Middle frontal gyrus (tissue), 1 donor: Measurements from ENCODE around the gene PRKACA.

Experiments
- DNase-seq: peaks from one replicate; pipeline ENCODE4 v3.0.0-alpha.2; 2015; ENCODE audit warnings: low spot score; ENCODE audit errors: extremely low spot score

Gene PRKACA

DNA sequence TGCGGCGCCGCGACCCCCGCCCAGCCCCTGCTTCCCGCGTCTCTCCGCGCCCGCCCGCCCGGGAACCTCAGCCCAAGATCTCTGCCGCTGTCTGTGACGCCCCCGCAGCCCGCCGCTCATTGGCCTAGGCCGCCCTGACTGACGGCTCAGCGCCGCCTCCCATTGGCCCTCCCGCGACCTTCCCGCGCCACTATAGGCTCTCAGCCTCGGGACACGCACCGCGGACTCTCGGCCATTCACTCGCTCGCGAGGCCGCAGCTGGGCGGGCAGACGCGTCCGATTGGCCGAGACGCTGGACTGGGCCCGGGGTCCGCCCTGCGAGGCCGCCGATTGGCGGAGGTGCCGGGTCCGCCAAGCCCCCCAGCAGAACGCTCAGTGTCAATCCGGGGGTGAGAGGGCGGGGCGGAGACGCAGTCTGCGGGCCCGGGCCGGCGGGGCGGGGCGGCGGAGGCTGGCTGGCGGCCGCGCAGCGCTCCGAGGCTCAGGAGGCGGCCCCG, at the start of gene PRKACA:
TSS of gene PRKACA (minus strand) at position 95 of the 497 bp plus-strand sequence. CDS start 215 bp downstream, outside the sequence.
- peak; percentile 99 for DNase-seq

DNA sequence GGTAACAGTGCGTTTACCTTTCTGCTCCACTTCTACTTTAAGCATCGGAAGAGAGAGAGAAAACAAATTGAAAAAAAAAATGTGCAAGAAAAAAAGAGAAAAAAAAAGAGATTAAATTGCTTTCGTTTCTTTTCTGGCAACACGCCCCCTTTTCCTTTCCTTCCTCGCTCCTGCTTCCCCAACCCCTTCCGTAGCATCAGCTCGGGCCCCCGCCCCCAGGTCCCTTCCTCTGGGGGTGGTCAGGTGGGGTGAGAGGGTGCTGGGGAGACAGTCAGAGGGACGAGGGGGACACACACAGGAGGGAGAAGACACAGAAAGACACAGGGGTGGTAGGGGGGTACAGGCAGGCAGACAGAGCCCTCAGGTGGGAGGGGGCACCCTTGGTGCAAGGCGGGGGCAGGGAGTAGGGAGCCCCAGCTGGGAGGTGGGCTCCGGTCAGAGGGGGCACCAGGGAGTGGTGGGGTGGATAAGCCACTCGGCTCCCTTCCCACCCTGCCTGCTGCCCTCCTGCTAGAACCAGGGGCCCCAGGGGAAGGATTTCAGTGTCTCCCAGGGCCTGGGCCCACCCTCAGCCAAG, 49.5 kb upstream of the PRKACA start:
- no peak for DNase-seq

DNA sequence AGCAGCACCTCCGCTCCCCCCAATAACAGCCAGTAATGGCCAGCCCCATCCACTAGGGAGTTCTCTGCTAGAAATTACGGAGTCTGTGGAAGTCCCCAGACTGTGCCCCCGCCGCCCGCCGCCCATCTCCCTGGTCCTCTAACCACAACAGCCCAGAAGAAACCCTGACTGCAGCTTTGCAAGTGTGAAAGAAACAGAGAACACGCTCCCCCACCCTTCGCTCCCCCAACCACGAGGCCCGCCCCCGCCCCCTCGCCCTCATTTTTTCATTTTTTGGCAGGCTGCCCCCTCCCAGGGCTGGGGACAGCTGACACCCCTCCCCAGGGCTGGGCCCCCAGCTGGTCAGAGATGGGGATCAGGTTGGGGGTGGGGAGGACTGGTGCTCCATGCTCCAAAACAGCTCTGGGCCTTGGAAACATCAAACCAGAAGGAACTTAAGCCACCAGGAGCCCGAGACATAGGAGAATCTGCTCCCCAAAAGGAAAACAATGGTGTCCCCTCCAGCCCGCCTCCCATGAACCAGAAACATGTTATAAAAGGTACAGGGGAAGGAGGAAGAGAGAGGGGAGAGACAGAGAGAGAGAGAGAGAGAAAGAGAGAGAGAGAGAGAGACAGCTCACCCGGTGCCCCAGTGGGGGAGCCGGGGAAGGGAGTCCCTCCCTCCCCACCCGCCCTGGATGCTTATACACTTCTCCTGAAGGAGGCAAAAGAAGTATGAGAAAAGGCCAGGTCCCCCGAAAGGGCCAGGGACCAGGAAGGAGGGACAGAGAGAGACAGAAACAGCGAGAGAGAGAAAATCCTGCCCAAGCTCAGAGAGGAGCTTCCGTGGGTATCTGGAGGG, 48.6 kb upstream of the PRKACA start:
- no peak for DNase-seq

DNA sequence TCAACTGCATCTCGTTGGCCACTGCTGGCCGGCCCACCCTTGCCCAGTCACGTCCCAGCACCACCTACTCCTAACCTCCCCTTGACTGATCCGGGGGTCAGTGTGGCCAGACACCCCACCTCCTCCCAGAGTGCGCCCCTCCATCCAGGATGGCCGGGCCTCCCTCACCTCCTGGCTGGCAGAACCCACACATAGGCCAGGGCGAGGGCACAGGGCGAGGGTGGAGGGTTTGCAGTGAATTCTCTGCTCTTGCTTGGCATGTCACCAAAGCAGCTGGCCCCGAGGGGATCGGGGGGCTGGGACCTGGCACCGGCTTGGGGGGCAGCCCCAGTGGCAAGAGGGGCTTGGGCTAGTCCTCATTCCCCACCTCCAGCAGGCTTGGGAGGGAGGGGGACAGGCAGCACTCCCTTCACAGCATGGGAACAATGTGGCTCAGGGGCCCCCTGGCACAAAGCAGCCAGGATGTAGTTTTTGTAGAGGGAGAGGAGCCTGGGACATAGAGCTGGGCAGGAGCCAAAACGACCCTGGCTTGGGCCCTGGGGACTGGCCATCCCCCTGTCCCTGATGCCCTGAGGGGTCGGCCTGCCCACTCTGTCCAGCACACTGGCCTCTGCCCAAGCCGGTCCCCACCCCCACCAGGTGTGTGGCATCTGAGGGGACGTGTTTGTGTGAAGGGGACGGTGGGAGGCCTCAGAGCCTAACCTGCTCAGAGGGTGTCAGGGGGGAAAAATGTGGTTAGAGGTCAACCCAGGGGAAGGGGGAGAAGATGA, 47.3 kb upstream of the PRKACA start:
- no peak for DNase-seq

DNA sequence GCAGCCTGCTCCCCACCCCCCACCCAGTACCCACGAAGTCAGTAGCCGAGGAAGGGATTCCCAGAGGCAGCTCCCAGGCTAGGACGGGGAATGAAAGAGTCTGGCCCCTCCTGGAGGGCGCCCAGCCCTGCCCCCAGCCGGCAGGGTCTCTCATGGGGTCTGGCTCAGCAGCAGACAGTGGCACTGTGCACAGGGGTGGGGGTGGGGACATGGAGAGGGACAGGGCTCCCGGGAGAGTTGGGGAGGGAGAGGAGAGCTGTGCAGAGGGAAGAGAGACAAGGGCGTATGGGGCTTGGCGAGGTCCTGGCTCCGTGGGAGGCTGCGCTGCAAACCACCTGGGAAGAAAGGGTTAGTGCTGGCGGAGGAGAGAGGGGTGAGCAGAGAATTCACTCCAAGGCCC, 46.5 kb upstream of the PRKACA start:
- no peak for DNase-seq

DNA sequence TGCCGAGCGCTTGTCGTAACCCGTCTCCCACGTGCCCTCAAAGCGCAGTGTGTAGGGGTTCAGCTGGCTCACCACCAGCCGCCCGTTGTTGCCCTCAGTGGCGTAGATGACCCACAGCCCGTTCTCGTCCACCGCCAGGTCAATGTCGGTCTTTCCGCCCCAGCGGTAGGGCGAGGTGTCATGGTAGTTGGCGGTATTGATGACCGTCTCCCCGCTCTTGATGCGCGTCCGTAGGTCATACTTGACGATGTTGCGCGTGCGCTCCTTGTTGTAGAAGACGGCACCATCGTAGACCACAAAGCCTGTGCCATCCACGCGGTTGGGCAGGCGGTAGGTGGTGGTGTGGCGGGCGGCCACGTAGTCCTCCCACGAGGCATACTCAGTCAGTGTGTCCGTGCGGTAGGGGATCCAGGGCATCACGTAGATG, 45.3 kb upstream of the PRKACA start:
- DNase-seq = no peak

DNA sequence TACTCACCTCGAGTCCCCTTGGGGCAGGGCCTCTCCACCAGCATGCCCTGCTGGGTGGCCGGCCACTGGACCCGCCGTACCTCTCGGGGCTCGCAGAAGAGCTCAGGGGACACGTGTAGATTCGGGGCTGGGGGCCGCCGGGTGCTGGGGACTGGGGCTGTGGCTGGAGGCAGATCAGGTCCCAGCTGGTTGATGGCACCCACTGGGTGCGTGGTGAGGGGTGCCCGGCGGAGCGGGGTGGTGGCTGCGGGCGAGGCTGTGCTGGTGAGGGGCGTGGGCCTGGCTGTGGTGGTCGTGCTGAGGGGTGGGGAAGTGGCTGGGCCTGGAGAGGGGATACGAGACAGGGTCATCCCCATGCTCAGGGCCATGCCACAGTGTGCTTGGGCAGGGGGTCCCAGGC, 43.7 kb upstream of the PRKACA start:
- DNase-seq = no peak

DNA sequence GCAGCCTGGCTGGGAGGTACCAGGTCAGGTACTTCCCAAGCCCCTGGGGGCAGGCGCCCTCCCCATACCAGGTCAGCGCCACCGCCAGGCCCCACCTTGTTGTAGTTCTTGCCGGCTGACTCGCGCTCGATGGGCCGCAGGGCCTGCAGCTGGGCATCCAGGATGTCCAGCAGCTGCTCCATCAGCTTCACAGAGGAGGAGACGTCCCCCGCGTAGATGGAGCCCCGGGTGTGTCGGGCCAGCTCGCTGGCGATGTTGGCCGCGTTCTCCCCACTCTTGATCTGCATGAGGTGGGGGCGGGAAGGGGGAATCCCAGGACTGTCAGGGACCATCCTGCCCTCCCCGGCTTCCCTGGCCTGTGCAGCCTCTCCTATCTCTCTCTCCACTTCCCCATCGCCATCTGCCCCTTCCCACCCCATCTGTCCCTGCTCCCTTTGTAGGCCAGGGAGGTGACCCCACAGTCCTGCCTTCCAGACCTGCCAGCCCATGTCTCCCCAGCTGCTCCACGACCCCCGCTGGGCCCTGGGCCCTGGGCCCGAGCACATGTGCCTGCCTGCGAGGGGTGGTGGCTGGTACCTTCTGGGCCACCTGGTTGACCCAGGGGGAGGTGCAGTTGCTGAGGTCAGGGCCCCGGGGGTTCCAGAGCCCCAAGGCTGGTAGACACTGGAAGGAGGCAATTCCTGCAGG, 42.6 kb upstream of the PRKACA start:
- no peak for DNase-seq

DNA sequence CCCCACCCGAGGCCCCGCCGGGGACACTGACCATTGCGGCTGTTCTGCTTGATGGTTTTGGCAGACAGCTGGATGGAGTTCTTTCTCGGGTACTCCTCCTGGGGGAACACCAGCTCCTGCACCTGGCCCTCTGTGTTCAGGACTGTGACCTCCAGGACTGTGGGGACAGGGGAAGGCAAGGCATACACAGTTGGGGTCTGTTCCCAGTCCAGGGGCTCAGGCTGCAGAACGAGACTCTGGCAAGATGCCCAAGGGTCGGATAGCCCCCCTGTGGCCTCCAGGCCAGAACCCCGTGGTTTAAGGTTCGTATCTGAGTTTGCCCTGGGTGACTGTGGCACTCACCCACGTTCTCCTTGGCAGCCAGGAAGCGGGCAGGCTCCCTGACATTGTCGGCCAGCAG, 41.5 kb upstream of the PRKACA start:
- DNase-seq = no peak

DNA sequence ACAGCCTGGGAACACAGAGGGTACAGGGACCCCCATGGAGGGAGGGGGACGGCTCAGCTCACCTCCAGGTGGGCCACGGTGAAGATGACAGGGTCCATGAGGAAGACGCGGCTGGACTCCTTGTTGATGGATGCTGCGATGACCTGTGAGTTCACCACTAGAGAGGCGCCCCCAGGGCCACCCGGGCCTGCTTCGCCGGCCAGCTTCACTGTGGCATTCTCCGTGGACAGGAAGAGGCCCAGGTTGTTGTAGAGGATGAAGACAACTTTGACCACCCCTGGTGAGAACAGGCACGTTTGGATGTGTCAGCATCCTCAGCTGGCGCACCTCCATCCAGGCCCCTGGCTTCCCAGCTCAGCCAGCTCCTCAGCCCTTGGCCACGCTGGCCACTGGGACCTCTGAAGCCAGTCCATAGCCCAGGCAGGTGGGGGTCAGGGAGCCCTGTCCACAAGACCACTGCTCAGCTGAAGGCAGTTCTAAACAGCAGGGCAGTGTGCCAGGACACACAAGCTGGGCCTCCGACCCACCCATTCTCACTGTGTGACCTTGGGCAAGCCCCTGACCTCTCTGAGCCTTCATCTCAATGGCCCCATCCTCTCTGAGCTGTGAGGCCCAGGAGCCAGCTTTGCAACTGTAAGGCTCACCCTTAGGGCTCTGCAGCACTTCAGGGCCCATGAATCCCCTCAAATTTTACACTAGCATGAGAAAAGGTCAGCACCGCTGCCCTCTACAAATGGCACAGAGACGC, 40.9 kb upstream of the PRKACA start:
- DNase-seq = no peak

DNA sequence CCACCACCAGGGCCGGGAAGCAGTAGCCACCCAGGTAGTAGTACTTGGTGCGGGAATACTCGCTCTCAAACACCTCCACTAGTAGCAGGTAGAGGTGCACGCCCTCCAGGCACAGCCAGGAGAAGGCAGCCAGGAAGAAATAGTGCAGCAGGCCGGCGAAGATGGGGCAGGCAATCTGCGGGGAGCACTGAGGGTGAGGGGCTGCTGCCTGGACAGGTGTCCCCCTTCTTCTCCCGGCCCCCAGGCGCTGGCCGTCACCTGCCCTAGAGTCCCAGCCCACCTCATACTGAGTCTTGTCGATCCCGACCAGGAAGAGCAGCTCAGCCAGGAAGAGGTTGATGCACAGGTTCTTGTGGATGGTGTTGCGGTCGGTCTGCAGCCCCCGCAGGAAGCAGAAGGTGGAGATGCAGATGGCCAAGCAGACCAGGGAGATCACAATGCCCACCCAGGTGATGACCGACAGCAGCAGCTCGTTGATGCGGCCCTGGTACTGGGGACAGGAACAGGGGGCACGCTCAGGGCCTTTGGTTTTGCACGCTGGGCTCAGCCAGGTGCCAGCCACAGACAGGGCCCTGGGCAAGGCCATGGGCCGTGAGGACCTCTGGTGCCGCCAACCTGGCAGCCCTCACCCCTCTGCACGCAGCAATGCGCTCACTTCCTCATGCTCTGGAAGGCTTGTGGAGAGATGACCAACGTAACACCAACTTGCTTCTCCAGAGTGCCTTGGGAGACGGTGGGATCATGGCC, 39.6 kb upstream of the PRKACA start:
- no peak for DNase-seq

DNA sequence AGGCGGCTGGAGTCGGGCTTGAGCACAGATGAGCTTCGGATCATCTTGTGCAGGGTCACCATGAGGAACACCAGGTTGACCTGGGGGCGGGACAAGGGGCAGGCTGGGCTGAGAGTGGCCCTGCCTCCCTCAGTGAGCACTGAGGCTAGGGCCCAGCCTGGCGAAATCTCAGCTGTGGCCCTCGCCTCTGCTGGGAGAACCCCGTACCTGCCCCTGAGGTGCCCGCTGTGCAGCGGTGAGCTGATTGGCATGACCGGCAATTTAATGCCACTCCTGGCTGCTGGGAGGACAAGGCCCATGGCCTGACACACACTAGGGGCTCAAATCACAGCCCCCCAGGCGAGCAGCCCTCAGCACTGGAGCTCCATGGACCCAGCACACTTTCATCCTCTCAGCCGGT, 38.6 kb upstream of the PRKACA start:
- no peak for DNase-seq

DNA sequence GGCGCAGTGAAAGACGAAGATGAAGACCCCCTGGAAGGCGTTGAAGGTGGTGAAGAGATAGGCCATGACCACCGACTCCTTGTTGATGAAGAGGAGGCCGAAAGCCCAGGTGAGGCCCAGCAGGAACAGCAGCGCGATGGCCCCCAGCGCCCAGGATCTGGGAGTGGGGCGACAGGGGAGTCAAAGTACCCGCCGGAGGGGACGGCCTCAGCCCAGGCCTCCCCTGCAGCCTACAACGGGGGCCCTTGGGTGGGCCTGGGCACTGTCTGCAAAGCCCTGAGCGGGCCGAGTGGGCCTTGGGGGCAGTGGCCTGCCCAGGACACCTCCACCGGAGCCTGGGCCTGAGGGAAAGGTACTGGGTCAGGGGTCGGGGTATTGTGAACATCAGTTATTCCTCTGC, 37.8 kb upstream of the PRKACA start:
- no peak for DNase-seq

DNA sequence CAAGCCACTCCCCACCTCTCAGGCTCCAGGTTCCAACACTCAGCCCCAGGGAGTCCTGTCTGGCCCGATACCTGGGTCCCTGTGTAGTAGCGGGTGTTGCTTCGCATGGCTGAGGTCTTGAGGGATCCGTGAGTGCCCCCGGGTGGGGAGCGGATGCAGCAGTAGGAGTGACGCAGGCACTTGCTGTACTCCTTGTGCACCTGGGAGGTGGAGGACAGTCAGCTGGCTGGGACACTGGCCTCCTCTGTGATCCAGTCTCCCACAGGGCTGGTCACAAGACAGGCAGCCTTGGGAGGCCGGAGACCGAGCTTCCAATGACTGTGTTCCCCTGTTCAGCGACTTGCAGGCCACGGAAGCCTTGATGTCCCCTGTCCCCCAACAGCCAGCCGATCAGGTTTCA, 35.2 kb upstream of the PRKACA start:
- no peak for DNase-seq

DNA sequence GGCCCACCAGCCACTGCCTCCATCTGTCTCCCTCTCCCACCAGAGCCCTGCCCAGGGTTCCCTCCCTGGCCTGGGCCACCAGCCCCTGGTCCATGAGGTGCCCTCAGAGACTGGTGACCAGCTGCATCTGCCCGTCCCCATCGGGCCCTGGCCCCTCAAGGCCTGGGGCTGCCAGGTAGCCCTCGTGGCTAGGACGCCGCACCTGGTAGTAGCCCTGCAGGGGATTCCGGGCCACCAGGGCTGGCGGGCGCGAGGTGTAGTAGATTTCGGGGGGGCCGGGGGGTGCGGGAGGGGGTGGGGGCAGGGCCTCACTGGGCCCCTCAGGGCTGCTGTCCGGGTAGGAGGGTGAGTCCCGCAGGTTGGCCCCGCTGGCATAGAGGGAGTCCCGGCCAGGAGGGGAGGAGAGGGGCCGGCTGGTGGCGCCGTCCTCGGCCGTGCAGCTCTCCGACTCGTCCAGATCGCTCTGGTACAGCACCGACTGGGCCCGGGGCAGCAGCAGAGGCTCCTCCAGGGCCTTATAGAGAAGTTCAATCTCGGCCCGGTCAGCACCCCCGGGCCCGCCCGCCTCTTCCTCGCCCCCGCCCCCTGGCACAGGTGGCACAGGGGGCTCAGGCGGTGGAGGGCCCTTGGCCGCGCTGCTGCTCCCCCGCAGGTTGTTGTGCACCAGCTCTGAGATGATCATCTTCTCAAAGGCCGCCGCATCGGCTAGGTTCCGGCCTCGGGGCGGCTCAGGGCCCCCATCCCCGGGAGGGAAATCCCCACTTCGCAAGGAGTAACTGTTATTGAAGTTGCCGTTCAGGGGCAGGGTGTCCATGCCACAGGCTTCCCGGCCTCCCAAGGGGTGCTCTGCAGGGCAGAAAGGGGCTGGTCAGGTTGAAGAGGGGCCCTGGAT, 33.5 kb upstream of the PRKACA start:
- DNase-seq = no peak

DNA sequence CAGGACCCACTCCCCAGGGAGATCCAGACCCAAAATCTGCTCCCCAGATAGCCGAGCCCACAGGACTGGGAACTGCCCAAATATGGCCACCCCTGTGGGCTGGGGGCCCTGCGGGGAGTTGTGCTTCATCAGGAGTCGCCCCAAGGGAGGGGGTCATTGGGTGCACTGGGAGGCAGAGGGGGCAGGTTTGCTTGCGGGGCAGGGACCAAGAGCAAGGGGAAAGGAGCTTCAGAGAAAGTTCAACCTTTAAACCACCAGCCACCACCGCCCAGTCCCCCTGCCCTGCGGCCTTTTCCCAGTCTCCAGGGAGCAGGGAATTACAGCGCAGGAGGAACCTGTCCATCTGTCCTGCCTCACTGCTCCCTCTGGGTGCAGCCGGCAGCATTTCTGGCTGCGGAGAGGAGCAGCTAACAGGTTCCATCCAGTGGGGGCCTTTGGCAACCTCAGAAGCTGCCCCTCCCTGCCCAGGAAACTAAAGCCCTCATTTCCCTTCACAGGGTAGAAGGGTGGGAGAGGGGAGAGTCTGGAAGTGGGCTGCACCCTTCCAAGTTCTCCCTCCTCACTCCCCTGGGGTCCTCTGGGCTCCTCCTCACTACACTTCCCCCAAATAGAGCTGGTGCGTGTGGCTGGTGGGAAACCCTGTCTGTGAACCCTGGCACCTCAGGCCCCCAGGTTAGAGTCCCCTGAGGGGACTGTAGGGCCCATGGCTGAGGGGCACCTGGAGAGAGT, 32.6 kb upstream of the PRKACA start:
- no peak for DNase-seq

DNA sequence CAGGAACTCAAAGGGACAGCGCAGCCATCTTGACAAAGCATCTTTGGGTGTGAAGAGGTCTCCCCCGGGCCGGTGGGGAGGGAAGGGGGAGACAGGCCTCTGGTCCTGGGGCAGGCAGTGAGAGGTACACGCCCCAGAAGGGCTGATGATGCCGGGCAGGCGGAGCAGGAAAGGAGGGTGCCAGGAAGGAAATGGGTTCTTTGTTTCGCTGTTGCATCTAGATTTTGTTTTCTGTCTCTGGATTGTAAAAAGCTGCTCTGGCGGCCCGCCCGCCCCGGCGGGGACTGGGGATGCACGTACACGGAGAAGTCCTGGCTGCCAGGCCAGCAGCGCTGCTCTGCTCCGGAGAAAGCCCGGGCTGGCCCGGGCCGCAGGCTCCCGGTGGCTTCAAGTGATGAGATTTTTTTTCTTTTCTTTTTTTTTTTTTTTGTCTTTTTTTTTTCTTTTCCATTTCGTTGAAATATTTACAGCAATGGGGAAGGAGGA, 32.0 kb upstream of the PRKACA start:
- DNase-seq = no peak

DNA sequence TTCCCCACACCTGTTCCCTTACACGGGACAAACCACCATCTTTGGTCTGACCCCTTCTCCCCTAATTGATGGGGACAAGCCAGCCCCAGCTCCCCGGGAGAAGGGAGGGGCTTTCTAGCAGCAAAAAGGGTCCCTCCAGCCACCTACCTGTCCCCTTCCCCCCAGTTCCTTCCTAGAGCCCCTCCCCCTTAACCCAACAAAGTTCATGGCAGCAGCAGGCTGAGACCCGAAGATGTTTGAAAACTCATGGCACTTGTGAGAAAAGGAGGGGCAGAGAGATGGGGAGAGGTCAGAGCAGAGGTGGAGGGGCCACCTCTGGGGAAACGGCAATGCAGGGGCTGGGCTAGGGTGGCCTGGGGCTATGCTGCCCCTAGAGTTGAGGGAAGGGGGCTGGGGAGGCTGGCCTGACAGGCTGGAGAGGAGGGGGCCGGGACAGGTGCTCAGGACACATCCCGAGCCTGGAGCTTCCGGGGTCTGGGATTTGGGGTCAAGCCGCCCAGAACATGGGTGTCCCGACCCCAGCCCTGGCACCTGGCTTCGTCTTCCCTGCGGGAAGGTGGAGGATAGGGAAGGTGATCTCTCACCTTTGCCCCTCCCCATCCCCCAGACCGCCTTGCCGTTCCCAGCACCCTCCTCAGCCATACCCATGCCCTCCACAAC, 31.3 kb upstream of the PRKACA start:
- no peak for DNase-seq
